22Rv1 (cell line): Measurements from ENCODE around the gene TMEM53.

Experiments used
- ZFX ChIP-seq: fragments of 450-650 bp; IDR thresholded peaks from 2 replicates; pipeline ENCODE4 v1.6.1; 2017; ENCODE audit warnings: antibody characterized with exemption, borderline replicate concordance
- TF ChIP-seq, protein P1 (sequence below): fragments of 450-650 bp; IDR thresholded peaks from 2 replicates; pipeline ENCODE4 v1.5.1; 2017; ENCODE audit warnings: mild to moderate bottlenecking

DNA sequence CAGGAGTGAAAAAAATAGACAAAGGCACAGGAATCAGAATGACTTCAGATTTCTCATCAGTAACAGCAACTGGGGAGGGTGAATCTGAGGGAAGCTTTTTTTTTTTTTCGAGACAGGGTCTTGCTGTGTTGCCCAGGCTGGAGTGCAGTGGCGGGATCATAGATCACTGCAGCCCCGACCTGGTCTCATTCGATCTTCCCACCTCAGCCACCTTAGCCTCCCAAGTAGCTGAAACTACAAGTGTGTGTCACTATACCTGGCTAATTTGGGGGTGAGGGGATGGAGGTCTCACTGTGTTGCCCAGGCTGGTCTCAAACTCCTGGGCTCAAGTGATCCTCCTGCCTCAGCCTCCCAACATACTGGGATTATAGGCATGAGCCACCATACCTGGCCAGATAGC, 10.9 kb upstream of the TMEM53 start:
- TF ChIP-seq, protein P1, sequence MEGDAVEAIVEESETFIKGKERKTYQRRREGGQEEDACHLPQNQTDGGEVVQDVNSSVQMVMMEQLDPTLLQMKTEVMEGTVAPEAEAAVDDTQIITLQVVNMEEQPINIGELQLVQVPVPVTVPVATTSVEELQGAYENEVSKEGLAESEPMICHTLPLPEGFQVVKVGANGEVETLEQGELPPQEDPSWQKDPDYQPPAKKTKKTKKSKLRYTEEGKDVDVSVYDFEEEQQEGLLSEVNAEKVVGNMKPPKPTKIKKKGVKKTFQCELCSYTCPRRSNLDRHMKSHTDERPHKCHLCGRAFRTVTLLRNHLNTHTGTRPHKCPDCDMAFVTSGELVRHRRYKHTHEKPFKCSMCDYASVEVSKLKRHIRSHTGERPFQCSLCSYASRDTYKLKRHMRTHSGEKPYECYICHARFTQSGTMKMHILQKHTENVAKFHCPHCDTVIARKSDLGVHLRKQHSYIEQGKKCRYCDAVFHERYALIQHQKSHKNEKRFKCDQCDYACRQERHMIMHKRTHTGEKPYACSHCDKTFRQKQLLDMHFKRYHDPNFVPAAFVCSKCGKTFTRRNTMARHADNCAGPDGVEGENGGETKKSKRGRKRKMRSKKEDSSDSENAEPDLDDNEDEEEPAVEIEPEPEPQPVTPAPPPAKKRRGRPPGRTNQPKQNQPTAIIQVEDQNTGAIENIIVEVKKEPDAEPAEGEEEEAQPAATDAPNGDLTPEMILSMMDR, result no peak
- TF ChIP-seq ZFX, result no peak
